Muscle layer of duodenum (tissue), 2 donors: ENCODE measurements around the gene GRM8.

Experiments
- H3K27ac ChIP-seq: one replicate; pipeline ENCODE4 v1.7.0; 2013; ENCODE audit warnings: mild to moderate bottlenecking, low read length
- H3K27me3 ChIP-seq: one replicate; pipeline ENCODE4 v1.7.0; 2013; ENCODE audit warnings: low read depth, mild to moderate bottlenecking, control low read depth, low read length
- H3K36me3 ChIP-seq, 2 donors: one replicate each; pipeline ENCODE4 v1.7.0; 2013; ENCODE audit warnings: low read length in 2 of 2, control low read depth in 1 of 2, mild to moderate bottlenecking in 1 of 2; ENCODE audit not compliant: insufficient read depth in 2 of 2, control insufficient read depth in 1 of 2
- H3K4me1 ChIP-seq, 2 donors: one replicate each; pipeline ENCODE4 v1.7.0; 2013; ENCODE audit warnings: low read length in 2 of 2, mild to moderate bottlenecking in 2 of 2, control low read depth in 1 of 2, moderate library complexity in 1 of 2; ENCODE audit not compliant: insufficient read depth in 2 of 2, control insufficient read depth in 1 of 2
- H3K4me3 ChIP-seq, 2 donors: one replicate each; pipeline ENCODE4 v1.7.0; 2013; ENCODE audit warnings: low read length in 2 of 2, low read depth in 1 of 2, mild to moderate bottlenecking in 1 of 2
- H3K9me3 ChIP-seq, 2 donors: one replicate each; pipeline ENCODE4 v1.7.0; 2013; ENCODE audit warnings: low read length in 2 of 2, control low read depth in 1 of 2, mild to moderate bottlenecking in 1 of 2; ENCODE audit not compliant: control insufficient read depth in 1 of 2
- donor health status: healthy.

Gene GRM8

DNA sequence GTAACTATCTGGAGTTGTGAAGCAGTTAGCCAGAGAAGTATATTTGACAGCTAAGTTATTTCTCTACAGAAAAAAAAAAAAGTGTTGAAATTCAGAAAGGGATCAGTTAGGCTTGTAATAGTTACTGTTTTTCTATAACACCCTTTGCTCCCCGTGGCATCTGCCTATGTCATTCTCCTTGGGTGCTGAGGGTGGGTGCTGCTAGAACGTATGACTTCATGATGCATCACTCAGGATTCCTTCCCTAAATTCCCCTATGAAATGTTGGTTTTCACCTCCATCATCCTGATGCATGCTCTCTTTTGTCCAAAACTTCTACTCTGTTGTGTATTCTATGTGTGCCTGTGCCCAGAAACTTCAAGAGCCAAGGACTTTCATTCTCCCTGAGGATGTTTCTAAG lies 536.4 kb downstream of the GRM8 start:
- Histone ChIP-seq H3K27me3 (no peaks in the 10 kb centered on the region), H3K36me3 (no peaks in the 10 kb centered on the region), H3K4me3 (no peak overlapping the region), H3K9me3 (peaks cover 0 to 2% of the 10 kb centered on the region in 2 donors), H3K4me1 (no peaks in the 10 kb centered on the region), H3K27ac (no peak overlapping the region)

DNA sequence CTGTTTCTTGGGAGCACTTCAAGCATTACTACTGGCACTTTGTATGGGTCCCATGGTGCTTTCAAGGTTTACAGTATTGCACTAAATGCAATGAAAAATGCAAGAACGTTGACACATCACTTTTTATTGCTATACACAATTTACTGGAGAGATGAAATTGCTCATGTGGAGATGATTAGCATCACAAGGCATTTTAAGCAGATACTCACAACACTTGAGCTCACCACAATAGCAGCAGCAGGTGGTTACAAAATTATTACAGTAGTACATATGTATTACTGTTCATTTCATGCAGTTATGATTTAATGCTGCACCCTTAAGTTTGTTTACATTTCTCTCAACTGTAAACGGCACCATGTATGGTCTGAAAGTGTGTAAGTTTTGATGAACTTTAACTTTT lies 537.7 kb downstream of the GRM8 start:
- Histone ChIP-seq H3K4me3 (no peak overlapping the region), H3K4me1 (no peaks in the 10 kb centered on the region), H3K36me3 (no peaks in the 10 kb centered on the region), H3K27me3 (no peaks in the 10 kb centered on the region), H3K27ac (no peak overlapping the region), H3K9me3 (peaks cover 0 to 4% of the 10 kb centered on the region in 2 donors)

DNA sequence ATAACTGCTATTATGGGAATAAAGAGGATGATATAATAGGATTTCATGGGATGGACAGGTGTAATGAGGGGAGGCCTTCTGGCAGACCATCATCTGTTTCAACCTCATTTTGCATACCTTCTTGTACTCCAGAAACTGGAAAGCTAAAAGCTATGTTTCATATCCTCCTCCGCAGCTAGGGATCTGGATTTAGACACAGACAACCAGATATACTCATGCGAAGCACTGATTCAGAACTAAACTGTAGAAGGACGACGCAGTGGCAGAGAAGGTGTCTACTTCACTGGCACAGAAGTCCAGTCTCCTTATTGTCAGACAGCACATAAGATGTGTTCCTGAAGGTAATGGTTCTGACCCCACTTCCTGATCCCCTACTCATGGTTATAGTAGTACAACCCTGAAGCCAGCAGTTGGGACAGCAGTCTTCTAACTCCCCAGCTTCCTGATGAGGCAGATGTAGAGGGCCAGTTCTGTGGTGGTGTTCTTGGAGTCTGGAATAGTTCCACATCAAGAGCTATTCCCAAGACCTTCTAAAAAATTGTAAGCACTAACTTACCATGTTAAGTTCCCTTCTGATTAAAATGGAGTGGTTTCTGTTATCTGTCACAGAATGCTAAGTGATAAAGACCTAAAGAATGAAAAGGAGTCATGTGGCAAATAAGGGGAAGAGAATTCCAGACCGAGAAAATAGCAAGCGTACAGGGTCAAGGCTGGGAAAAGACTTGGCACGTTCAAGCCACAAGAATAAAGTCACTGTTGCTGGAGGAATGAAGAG lies 550.3 kb downstream of the GRM8 start:
- no peak overlapping the region for H3K27ac ChIP-seq
- H3K9me3 ChIP-seq, result no peaks in the 10 kb centered on the region

DNA sequence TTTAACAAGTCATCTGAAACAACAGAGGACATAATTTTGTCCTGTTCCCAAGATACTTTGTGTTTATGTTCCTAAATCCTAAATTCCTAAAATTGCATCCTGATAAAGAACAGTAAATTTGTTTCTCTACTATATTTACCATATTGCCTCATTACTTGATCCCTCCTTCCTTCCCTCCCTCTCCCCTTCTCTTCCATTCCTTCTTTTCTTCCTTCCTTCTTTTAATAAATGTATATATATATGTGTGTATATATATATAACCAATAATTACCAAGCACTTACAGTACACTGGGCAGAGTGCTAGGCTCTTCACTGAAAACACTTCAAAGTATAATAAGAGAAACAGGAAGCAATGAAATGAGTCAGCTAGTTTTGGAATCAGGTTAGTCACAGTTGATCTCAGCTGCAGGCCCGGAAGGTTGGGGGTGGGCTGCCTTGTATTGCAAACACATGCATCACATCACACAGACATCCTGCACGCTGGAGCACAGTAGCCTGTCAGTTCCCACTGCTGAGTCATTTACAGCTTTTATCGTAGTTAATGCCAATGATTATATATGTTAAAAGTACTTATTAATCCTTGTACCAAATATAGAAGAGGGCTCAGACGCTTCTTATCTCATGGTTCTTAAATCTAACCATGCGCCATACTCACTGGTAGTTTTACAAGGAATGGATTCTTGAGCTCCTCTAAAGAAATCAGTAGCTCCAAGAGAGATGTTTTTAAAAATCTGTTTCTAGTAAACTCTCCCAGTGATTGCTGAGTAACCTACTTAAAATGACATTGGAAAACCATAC lies 551.7 kb downstream of the GRM8 start:
- no peak overlapping the region for H3K27ac ChIP-seq
- no peaks in the 10 kb centered on the region for H3K27me3 ChIP-seq
- no peaks in the 10 kb centered on the region for H3K9me3 ChIP-seq
- H3K36me3 ChIP-seq, result no peaks in the 10 kb centered on the region
- H3K4me1 ChIP-seq, result no peaks in the 10 kb centered on the region
- no peak overlapping the region for H3K4me3 ChIP-seq

More for the DNA sequence above, 550.3 kb downstream of the GRM8 start:
- H3K4me3 ChIP-seq, result no peak overlapping the region
- no peaks in the 10 kb centered on the region for H3K4me1 ChIP-seq
- H3K36me3 ChIP-seq, result no peaks in the 10 kb centered on the region
- H3K27me3 ChIP-seq, result no peaks in the 10 kb centered on the region

DNA sequence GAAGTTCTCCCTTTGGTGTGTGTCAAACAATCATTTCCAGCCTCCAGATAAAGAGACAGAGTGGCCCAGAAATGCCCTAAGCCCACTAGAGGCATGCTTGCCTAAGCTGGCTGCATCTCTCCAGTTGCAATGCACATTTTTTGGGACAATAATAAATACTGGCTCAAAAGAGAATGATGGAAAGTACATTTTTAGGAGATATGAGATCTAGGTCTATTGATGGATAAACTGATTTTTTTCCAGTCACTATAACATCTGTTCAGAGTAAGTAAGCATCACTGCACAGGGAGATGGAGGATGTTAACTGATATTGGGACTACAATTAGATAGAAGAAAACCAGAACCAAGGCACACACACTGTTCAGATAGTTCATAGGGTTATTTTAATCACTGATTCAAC lies 553.0 kb downstream of the GRM8 start:
- no peak overlapping the region for H3K4me3 ChIP-seq
- H3K27me3 ChIP-seq, result no peaks in the 10 kb centered on the region
- no peaks in the 10 kb centered on the region for H3K36me3 ChIP-seq
- H3K27ac ChIP-seq, result no peak overlapping the region
- no peaks in the 10 kb centered on the region for H3K9me3 ChIP-seq
- no peaks in the 10 kb centered on the region for H3K4me1 ChIP-seq

DNA sequence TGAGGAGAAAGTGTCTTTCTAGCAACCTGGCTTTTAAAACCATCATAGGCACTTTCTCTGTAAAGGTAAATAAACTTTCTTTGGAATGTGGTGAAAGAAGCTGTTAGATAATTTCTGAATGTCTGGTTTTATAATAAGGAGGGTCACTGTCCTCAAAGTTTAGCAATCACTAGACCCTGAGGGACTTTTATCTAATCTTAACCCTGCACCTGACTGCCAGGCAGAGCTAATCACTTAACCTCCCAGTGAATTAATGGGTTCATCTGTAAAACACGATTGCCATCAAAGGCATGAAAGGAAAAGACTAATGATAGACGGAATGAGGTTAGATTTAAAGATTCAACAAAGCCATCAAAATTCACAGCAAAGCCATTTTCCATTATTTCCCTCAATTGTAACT lies 553.8 kb downstream of the GRM8 start:
- no peaks in the 10 kb centered on the region for H3K36me3 ChIP-seq
- no peaks in the 10 kb centered on the region for H3K9me3 ChIP-seq
- no peaks in the 10 kb centered on the region for H3K27me3 ChIP-seq
- no peaks in the 10 kb centered on the region for H3K4me1 ChIP-seq
- H3K4me3 ChIP-seq, result no peak overlapping the region
- no peak overlapping the region for H3K27ac ChIP-seq

DNA sequence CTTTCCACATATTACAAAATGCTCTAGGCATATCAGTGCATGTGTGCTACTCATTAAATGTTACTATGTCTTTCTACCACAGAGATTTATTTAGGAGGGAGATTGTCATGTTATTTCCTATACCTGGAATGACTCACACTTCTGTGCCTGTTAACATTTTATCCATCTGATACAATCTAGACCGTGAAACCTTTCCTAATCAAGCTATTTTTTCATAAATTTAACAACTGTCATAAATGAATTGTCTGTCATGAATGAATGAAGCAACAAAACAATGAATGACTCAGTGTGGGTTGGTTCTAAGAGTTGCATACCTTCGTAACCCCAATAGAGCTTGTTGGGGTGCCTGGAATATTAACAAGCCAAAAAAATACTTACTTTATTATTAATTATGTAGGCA lies 554.3 kb downstream of the GRM8 start:
- H3K9me3 ChIP-seq, result no peaks in the 10 kb centered on the region
- no peak overlapping the region for H3K27ac ChIP-seq
- H3K4me3 ChIP-seq, result no peak overlapping the region
- no peaks in the 10 kb centered on the region for H3K4me1 ChIP-seq
- no peaks in the 10 kb centered on the region for H3K27me3 ChIP-seq
- H3K36me3 ChIP-seq, result no peaks in the 10 kb centered on the region

DNA sequence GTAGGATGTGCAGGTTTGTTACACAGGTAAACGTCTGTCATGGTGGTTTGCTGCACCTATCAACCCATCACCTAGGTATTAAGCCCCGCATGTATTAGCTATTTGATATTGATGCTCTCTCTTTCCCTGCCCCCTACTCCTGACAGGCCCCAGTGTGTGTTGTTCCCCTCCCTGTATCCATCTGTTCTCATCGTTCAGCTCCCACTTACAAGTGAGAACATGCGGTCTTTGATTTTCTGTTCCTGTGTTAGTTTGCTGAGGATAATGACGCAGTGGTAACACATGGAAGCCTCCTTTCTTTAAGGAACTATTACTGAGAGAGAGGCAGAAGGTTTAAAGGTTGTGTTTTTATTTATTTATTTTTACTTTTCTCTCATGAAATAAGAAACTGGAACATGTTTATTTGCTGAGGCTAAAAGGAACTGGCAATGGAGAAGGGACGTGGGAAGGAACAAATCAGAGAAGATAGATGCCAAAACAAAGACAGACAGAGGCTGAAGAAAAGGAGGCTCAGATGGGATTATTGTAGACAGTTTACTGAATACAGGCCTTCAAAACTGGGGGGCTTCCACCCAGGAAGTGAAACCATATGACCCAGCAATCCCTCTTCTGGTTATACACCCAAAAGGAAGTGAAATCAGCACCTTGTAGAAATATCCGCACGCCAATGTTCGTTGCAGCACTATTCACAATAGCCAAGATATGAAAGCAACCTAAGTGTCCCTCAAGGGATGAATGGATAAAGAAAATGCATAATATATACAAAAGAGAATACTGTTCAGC lies 556.3 kb downstream of the GRM8 start:
- Histone ChIP-seq H3K27me3 (no peaks in the 10 kb centered on the region), H3K27ac (no peak overlapping the region), H3K4me3 (no peak overlapping the region), H3K9me3 (no peaks in the 10 kb centered on the region), H3K36me3 (no peaks in the 10 kb centered on the region), H3K4me1 (no peaks in the 10 kb centered on the region)

DNA sequence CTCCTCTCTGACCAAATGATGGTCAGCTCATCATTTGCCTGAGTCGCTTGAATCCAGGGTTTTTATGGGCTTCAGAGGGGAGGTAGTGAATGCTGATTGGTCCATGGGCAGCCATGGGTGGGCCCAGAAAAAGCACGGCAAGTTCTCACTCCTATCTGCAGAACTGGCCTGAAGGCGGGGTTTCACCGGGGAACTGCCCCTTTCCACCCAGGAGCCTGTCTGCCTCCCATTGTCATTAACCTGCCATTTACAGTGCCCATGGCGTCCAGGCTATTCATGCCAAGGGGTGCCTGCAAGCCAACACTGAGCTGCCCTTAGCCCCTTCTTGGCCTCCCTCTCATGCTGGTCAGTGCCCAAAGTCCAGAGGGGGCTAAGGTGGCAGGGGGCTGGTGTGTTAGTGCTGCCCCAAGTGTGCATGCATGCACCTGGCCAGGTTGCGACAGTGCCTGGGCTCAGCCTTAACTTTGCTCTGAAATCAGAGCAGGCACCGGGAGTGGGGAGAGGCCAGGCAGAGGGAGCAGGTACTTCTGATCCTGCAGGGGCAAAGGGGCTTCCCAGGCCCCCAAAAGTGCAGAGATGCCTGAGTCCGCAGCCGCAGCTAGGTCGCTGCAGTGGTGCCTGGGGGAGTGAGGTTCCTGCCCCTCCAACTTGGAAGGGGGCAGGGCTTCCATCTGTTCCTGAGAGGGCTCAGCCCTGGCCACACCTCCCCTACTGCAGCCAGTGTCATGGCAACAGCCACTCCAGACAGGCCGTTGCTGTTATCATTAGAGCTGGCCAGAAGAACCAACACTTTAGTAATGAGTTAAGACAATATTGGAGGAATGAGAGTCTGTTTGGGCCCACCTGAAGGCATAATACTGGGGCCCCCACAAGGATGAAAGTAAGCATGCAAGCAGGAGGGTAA lies 561.6 kb downstream of the GRM8 start:
- H3K36me3 ChIP-seq, result no peaks in the 10 kb centered on the region
- no peaks in the 10 kb centered on the region for H3K4me1 ChIP-seq
- H3K27me3 ChIP-seq, result no peaks in the 10 kb centered on the region
- H3K9me3 ChIP-seq, result no peaks in the 10 kb centered on the region
- H3K27ac ChIP-seq, result no peak overlapping the region
- H3K4me3 ChIP-seq, result no peak overlapping the region

DNA sequence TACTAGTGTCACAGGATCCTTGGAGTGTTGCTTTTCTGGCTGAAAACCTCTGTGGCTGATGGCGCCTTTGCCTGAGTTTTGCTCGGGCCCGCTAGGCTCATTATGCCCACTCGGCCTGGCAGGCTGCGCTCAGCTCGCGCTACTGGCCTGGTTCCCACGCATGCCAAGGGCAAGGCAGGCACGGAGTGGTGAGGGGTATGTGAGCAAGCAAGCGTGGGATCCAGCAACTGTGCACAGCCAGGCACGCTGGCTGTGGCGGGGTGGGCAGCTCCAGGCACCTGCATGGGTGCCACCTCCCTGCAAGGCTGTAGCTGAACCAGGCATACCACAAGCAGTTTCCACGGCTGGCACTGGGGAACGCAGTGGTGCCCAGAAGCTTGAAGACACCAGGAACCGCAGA lies 562.6 kb downstream of the GRM8 start:
- Histone ChIP-seq H3K4me3 (no peak overlapping the region), H3K4me1 (no peaks in the 10 kb centered on the region), H3K36me3 (no peaks in the 10 kb centered on the region), H3K27me3 (no peaks in the 10 kb centered on the region), H3K27ac (no peak overlapping the region), H3K9me3 (no peaks in the 10 kb centered on the region)
